ENCODE measurements around the gene EXOC4. TPM values are rescaled to one million over a fixed set of nuclear protein-coding genes. Genes with fewer than 3 reads are reported as not detected.

Gene EXOC4
- total RNA-seq, 3 donors from 2014 or later = 63.9 to 90.2 (median 89.5) TPM

GRCh38 chr7:133364959-133365690 lies 112.2 kb downstream of the EXOC4 start:
- ATAC-seq = no peak
- no peak for DNase-seq
- intact Hi-C loops (cut with DNase I, micrococcal nuclease) = no loop called here
- H3K4me3 ChIP-seq = no peak overlapping the region
- H3K36me3 ChIP-seq (ENCODE audit: low read depth) = no peaks in the 10 kb centered on the region
- TF ChIP-seq, protein P1, sequence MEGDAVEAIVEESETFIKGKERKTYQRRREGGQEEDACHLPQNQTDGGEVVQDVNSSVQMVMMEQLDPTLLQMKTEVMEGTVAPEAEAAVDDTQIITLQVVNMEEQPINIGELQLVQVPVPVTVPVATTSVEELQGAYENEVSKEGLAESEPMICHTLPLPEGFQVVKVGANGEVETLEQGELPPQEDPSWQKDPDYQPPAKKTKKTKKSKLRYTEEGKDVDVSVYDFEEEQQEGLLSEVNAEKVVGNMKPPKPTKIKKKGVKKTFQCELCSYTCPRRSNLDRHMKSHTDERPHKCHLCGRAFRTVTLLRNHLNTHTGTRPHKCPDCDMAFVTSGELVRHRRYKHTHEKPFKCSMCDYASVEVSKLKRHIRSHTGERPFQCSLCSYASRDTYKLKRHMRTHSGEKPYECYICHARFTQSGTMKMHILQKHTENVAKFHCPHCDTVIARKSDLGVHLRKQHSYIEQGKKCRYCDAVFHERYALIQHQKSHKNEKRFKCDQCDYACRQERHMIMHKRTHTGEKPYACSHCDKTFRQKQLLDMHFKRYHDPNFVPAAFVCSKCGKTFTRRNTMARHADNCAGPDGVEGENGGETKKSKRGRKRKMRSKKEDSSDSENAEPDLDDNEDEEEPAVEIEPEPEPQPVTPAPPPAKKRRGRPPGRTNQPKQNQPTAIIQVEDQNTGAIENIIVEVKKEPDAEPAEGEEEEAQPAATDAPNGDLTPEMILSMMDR (IDR thresholded peaks at IDR 0.05) = no peak
- no peaks in the 10 kb centered on the region for H3K9me3 ChIP-seq
- H3K4me1 ChIP-seq (ENCODE audit: low read depth) = no peaks in the 10 kb centered on the region

- no peaks in the 10 kb centered on the region for H3K9me3 ChIP-seq
- TF ChIP-seq, protein P1 (IDR thresholded peaks at IDR 0.05) = no peak
- no peak for ATAC-seq
- intact Hi-C loops (cut with DNase I, micrococcal nuclease) = no loop called here
- no peak for DNase-seq
- H3K4me1 ChIP-seq (ENCODE audit: low read depth) = no peaks in the 10 kb centered on the region
- H3K36me3 ChIP-seq (ENCODE audit: low read depth) = no peaks in the 10 kb centered on the region
- H3K4me3 ChIP-seq = no peak overlapping the region
Observed at GRCh38 chr7:133365917-133366316, 113.0 kb downstream of the EXOC4 start.

DNA sequence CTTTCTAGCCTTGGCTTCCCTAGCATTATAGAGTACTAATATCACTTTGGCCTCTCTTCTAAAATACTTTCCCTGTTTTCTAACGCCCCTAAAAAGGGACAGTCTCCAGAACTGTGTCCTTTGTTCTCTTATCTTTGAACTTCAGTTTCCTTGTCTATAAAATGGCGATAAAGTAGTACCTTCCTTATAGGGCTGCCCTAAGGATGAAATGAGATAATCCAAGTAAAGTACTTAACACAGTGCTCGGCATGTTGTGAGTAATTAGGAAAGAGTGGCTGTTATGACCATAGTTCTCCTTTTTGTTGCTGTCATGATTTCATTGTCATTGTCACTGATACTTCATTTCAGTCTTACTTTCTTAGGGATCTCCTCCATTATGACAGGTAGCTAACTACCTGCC lies 114.7 kb downstream of the EXOC4 start:
- peak; percentile 96 for ATAC-seq
- no peak for DNase-seq
- H3K9me3 ChIP-seq = no peaks in the 10 kb centered on the region
- TF ChIP-seq, protein P1 (IDR thresholded peaks at IDR 0.05) = no peak
- intact Hi-C loops (cut with DNase I, micrococcal nuclease) = no loop called here
- no peak overlapping the region for H3K4me3 ChIP-seq
- no peaks in the 10 kb centered on the region for H3K36me3 ChIP-seq (ENCODE audit: low read depth)
- no peaks in the 10 kb centered on the region for H3K4me1 ChIP-seq (ENCODE audit: low read depth)

- ATAC-seq = no peak
- H3K36me3 ChIP-seq (ENCODE audit: low read depth) = no peaks in the 10 kb centered on the region
- intact Hi-C loops (cut with DNase I, micrococcal nuclease) = no loop called here
Observed at GRCh38 chr7:133369130-133369529, 116.3 kb downstream of the EXOC4 start.

DNA sequence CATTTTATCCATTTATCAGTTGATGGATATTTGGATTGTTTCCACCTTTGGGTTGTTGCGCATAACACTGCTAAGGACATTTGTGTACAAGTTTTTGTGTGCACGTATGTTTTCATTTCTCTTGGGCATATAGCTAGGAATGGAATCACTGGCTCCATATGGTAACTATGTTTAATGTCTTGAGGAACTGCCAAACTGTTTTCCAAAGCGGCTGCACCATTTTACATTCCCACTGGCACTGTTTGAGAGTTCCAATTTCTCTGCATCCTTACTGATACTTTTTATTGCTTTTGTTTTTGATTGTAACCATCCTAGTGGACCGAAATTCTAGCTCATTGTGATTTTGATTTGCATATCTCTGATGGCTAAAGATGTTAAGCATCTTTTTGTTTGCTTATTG lies 118.7 kb downstream of the EXOC4 start:
- DNase-seq (no peak), ATAC-seq (no peak)
- TF ChIP-seq, protein P1 (IDR thresholded peaks at IDR 0.05) = no peak
- H3K9me3 ChIP-seq = no peaks in the 10 kb centered on the region
- no peaks in the 10 kb centered on the region for H3K36me3 ChIP-seq (ENCODE audit: low read depth)
- intact Hi-C loops (cut with DNase I, micrococcal nuclease) = no loop called here
- no peaks in the 10 kb centered on the region for H3K4me1 ChIP-seq (ENCODE audit: low read depth)
- H3K4me3 ChIP-seq = no peak overlapping the region

More at GRCh38 chr7:133369130-133369529, 116.3 kb downstream of the EXOC4 start:
- TF ChIP-seq, protein P1 (IDR thresholded peaks at IDR 0.05) = no peak
- Histone ChIP-seq H3K9me3 (no peaks in the 10 kb centered on the region), H3K4me3 (no peak overlapping the region), H3K4me1 (ENCODE audit: low read depth) (no peaks in the 10 kb centered on the region)
- no peak for DNase-seq

Measured in mucosa of descending colon (tissue), 3 donors.